HG03196 (cell line): ENCODE measurements around the gene LCN15.

Source experiments
- ATAC-seq: cut with Tn5 transposase; IDR thresholded peaks from one replicate; pipeline ENCODE4 v1.9.1; 2021; ENCODE audit not compliant: unreplicated experiment

Gene LCN15

DNA sequence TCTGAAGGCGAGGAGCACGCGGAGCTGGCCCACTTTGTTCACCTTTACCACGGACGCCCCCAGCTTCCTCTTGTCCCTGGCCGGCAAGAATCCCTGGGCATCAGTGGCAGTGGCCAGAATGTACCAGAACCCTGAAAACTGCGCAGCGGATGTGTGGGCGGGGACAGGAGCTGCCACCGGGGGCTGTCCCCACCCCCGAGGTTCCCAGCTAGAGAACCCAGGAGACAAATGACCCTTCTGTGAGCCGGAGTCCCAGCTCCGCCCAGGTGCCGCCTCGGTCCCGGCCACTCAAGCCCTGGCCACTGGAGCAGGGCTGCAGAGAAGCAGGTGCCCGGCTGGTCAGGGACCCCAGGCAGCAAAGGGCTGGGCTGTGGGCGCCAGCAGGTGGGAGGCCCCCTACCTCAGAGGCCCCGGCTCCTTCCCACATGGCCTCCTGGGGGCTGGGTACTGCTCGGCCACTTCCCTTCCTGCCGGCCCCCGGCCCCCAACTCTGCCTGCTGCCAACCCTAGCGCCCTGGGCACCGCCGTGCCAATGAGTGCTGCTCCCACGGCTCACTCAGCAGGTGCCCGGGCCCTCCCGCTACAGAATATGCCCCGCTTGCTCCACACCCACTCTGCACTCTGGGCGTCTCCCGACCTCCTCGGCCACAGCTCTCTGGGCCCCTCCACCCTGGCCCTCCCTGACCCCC lies 22.3 kb downstream of the LCN15 start:
- no peak for ATAC-seq

DNA sequence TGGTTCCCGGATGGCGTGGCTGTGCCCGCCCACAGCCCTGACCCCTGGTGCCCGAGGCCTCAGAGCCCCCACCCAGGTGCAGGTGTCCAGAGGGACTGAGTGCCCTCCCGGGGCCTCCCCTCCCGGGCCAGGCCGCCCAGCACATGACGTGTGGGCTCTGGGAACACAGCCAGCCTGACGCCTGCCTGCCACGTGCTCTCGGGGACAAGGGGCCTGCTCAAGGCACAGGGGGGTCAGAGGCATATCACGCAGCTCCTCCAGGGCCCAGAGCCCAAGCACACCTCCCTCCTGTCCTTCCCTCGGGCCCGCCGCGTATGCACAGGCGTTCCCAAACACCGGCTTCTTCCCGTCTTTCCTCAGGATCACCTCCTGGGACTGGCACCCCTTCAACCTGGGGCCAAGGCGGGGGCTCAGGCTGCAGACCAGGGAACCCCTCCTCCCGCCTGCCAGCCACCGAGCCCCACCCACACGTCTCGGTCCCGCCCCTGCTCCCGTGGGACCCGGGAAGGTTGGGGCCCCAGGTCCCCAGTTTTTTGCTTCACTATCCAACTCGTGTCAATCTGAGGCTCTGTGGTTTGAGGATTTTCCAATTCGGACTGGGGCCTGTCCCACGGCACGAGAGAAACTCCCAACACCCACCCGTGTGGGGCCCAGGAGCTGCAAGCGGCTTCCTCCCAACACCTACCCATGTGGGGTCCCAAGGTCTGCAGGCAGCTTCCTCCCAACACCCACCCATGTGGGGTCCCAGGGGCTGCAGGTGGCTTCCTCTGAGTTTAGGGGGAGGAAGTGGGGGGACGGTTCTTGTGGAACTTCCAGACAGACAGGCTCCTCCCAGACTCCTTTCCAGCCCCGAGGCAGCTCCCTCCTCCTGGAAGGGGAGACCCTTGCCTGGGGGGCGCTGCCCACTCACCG lies 23.1 kb downstream of the LCN15 start:
- ATAC-seq, result no peak

DNA sequence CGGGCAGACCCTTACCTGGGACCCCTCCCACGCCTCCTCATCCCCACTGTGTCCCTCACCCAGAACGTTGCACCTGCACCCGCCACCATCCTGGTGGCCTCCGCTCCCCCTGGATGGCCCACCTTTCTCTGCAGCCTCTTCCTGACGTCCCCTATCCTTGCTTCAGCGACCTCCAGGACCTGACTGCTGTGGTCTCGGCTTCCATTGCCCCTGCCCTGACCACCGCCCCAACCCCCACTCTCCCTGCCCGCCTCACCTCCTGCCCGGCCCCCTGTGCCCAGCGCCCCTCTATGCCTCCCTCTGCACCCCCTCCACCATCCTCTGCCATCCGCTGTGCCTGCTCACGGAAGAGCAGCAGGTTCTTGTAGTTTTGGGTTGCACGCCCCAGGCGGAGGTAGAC lies 23.8 kb downstream of the LCN15 start:
- no peak for ATAC-seq

DNA sequence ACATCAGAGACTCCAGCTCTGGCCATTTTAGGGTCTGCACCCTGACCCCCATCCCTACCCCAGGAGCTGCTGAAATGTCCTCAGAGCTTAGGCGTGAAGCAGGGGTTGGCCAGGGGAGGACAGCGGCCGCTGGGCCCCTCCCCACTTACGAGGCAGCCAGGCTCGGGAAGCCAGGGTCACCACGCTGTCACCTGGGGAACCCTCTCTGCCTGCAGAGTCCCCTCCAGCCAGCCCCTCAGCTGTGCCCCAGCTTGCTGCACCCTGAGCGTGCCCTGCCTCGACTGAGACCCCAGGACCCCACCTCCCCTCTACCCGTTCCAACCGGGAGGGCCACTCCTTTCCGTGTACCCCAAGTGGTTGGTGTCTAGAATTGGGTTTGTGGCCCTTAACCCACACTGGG lies 24.2 kb downstream of the LCN15 start:
- ATAC-seq, result no peak

DNA sequence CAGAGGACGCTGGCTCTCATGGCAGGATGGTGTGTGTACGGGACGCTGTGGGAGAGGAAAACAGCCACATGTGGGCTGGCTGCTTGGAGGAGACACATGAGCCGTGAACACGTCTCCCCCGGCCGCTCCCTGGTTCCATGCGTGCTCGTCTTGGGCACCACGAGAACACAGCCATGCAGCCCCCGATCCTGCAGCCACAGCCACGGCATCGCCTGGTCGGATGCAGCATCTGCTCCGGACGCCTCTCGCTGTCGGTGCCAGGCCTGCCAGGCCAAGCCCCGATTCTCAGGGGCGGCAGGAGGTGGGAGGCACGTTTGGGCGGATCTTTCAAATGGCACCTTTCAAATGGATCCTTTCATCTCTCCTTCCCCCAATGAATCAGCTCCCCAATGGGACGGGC lies 24.8 kb downstream of the LCN15 start:
- ATAC-seq, result no peak

DNA sequence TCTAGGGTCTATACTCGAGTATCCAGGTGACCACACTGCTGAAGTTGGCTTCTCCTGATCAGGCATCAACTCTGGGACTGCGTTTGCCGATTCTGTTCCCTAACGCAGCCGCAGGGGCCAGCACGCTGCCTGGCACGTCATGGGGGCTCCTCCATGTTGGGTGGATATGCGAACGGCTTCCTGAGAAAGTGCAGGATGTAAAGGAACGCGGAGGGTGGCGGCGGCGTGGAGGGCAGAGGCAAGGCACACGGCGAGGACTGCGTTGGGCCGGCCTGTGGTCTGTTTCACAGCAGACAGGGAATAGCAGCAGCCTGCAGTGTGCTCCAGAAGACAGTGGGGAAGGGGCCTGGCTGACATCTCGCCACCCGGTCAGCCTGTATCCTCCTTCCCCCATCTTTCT lies 25.4 kb downstream of the LCN15 start:
- ATAC-seq, result no peak

DNA sequence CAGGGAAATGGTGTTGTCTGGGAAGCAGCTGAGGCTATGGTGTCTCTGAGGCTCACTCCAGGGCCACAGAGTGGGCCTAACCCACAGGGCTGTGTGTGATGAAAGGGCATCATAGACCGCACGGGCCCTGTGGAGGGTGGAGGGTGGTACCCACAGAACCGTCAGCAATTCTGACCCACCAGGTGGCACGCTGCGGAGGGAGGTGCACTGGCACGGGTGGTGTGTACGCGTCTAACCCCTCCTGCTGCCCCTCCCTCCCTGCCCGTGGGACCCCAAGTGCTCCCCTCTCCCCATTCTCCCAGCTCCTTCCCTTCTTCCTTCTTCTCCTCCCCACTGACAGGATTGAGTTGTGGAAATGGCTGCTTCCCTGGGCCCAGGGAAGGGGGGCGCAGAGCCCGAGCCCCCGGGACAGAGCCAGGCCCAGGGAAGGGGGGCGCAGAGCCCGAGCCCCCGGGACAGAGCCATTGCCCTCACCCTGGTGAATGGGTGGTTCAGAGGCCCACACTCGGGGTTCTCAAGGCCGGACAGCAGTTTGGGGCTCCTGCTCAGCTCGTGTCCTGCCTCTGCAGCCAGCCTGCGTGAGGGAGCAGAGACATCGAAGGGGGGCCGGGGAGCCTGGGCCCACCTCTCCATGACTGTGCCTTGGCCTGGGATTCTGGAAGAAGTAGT lies 28.4 kb downstream of the LCN15 start:
- ATAC-seq, result no peak

DNA sequence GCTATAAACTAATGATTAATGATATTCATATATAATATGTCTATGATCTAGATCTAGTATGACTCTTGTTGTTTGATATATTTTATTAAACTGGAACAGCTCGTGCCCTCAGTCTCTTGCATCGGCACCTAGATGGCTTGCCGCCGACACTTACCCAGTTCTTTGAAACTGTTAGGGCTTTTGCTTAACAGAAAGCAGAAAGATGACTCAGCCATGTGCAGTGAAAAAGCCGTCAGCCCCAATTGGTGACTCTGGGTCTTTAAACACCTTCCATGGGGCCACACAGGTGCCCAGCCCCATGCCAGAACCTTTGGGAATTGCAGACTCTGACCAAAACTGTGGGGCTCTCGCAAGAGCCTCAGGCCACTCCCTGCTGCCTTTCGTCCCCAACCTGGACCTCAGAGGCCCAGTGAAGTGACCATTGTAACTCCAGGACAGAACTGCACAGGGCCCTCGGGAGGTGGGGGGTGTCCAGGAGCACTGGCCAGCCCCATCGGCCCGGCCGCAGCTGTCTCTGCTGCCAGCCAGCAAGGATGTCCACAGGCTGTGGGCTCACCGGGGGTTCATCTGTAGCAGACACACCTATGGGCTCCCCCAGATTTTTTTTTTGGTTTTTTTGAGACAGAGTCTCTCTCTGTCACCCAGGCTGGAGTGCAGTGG lies 29.4 kb downstream of the LCN15 start:
- ATAC-seq, result no peak

DNA sequence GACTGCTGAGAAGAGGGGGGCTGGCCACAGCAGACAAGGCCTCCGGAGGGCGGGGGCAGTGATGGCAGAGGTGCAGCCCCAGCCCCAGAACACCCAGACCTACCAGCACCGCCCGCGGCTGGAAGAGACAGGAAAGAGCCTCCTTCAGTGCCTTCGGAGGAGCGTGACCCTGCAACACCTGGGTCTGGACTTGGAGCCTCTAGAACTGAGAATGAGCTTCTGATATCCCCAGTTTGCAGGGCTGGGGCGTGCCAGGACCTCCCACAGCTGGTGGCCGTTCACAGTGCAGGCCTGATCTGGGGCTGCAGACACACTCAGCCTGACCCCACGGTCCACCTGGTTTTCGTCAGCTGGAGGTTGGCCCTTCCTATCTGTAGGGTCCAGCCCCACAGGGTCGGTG lies 30.7 kb downstream of the LCN15 start:
- ATAC-seq, result no peak

DNA sequence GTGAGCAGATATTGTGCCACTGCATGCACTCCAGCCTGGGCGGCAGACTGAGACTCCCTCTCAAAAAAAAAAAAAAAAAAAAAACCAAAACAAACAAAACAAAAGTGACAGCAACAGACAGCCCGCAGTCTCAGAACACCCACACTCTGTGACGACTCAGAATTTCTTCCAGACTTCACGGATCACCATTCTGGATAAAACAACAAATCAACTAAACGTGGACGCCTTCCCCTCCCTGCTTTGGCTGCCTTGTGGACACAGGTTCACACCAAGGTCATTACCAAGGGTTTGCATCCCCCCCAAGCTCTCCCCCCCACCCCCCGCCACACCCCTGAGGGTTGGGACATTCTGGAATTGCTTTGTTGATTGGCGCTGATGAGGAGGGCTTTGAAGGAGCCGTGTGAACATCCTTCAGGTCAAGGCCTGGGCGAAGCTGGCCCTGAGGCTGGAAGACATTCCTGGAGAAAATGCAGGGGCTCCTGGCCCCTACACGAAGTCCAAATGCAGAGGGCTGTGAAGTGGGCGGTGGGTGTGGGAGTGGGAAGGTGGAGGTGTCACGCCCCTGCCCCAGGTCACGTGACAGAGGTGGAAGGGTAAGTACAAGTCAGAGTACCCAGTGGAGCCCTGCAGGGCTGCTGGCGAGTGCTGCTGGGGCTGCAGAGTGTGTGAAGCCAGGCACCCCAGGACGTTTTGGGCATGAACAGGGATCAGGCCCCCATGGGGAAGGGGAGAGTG lies 31.7 kb downstream of the LCN15 start:
- no peak for ATAC-seq

DNA sequence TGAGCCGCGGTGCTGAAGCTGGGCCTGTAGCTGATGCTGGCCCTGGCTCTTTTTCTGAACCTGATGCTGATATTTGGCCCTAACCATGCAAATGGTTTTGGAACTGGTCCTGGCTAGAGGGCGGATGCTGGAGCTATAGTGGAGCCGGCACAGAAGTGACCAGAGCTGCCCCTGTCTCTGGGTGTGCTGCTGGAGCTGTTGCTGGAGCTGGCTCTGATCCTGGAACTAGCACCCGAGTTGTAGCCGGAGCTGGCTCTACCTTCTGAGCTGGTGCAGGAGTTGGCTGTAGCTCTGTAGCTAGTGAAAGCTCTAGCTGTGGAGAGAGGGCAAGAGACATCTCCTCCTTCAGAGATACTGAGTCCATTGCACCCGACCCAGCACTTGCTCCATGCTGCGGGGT lies 34.4 kb downstream of the LCN15 start:
- ATAC-seq, result no peak

DNA sequence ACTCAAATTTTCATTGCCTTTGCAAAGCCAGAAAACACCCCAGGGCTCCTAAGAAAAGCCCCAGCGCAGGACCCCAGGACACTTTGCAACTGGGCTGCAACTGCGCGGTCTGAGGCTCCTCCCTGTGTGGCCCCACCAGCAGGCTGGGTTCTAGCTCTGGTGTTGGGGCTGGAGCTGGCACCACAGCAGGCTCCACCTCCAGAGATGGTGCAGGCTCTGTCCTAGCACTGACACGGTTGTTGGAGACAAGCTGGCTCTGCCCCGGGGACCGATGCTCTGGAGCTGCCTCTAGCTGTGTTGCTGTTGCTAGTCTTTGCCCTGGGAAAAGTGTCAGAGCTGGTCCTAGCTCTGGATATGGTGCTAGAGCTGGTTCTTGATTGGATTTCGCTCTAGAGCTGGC lies 35.2 kb downstream of the LCN15 start:
- ATAC-seq, result no peak

DNA sequence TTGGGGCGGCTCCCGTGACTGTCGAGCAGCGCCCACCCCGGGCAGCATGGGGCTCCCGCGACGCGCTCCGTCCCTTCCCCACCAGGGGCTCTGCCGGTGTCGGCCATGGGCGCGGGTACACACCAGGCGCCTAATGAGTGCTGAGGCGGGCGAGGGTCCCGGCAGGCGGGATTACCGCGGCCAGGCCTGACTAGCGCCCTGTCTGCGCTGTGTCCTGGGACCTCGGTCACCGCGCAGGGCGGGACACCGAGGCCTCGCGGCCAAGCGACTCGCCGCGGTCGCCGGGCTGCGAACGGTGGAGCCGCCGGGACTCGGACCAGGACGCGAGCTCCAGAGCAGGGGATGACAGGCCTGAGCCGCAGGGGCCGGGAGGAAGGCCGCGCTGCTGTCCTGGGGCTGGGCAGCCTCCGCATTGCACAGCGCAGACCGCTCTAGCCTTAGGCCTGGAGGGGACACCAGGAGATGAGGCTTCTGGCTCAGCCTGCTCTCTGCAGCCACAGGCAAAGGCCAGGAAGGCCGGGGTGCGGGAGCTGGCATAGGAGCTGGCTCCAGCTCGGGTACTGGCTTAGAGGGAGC lies 35.7 kb downstream of the LCN15 start:
- peak; percentile 30 for ATAC-seq

DNA sequence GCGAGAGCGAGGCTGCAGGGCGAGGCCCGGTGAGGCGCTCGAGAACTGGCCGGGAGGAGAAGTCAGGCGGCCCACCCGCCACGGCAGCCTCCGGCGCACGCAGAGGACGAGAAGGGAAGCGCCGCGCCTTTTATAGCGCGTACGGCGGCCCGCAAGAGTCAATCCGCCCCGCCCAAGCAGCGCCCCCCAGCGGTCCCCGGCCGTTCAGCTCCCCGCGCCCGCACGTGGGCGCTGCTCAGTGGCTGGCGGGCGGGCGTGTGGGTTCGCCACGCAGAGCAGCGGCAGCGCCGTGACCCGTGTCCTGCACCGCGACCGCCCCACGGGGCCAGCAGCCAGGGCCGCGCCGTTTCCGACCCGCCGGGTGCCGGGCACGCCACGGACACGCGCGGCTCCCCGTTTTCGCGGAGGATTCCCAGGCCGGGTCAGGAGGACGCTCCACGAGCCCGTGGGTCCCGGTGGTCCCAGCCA lies 36.2 kb downstream of the LCN15 start:
- peak; percentile 64 for ATAC-seq

DNA sequence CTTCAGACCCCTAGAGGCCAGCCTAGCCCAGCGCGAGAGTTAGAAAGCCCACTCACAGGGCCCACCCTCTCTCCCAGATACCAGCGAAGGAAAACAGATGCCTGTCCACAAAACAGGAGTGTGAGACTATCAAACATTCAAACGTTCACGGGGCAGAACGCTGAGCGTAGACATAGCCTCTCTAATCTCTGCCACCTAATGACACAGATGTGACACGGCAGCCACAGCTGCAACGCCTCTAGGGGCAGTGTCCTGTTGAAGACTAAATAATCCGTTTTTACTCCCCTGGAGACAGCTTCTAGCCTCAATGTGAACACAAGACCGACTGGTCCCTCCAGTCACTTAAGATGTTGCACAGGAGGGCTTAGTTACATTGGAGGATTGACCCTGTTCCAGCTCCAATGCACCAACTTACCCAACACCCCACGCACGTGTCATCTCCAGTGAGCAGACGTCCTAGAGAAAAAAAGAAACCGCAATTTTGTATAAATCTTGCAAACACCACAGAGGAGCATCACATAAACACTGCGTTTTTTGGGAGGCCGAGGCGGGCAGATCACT lies 37.6 kb downstream of the LCN15 start:
- no peak for ATAC-seq

DNA sequence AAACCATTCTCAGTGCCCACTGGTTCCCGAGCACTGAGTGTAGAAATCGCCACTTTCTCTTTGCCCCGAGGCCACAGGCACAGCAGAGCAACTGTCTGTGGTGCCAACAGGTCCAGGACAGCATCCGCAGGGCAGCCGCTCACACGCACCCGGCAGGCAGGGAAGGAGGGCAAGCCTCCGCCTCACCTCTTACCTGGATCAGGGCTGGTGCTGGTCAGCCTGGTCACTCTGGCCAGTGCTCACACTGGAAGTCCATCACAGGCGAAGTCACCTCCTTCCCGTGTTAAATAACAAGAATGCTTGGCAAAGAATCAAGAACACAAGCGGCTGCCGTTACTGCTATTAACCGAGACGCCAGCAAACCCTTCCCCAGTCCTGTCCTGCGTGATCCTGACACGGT lies 38.2 kb downstream of the LCN15 start:
- ATAC-seq, result no peak

DNA sequence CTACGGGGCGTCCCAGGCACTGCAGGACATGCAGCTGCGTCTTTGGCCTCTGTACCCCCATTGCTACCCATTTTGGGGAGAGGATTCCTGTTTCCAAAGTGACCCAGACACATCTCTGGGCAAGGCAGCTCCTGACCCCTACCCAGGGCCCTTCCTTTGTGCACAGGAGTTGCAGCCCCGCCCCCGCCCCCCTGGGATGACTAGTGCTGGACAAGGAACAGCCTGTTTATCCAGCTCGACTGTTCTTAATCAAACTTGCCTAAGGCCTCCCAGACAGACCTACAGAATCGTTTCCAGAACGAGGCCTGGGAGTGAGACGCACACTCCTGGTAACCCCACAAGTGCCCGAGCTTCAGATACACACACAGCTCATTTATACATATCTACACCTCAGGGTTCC lies 38.7 kb downstream of the LCN15 start:
- no peak for ATAC-seq

DNA sequence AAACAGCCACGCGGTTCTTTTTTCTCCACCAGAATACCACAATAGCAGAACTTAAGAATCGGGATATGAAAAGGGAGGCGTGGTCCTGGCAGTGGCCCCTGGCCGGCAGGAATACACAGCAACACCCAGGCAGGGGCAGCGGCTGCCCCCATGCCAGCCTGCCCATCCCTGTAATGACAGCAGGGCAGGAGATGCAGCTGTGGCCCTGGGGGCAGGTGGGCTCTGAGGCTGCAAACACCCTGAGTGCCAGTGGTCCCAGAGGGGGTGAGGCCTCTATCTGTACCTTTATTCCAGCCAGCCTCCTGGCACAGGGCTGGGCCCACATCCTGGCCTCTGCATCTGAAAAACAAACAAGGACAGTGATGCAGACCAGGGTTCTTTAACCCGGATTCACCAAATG lies 39.5 kb downstream of the LCN15 start:
- no peak for ATAC-seq

DNA sequence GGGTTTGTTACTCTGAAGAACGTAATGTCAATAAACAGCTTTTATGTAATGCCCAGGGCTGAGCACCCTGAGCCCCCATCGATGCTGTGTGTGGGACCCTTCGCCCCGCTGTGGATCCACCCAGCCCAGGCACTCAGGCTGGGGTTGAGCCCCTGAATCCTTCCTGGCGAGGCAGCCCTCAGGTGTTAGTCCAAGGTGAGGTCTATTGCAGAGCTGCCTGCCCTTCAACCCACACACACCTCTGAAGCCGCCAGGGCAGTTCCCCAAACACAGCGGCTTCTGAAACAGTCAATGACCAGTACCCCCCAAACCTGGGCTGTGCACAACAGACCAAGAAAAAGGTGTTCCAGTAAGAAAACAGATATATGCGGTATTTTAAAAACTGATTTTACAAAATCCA lies 40.3 kb downstream of the LCN15 start:
- ATAC-seq, result no peak

DNA sequence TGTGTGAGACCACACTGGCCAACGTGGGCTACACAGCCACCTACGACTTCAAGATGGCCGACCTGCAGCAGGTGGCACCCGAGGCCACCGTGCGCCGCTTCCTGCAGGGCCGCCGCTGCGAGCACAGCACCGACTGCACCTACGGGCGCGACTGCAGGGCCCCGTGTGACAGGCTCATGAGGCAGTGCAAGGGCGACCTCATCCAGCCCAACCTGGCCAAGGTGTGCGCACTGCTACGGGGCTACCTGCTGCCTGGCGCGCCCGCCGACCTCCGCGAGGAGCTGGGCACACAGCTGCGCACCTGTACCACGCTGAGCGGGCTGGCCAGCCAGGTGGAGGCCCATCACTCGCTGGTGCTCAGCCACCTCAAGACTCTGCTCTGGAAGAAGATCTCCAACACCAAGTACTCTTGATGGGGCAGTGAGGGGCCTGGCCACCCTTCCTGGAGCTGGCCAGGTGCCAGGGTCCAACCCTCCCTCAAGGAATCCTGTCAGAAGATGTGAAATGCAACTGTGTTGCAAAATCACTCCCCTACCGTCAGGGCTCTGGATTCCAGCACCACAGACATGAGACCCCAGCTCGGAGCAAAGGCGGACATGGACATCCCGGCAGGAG lies 40.8 kb downstream of the LCN15 start:
- no peak for ATAC-seq
